ENCODE measurements around the gene TMEM92.
"Not testable (repeated sequence)": the region's sequence is repeated elsewhere in the genome, so short reads cannot be mapped to it uniquely, and the experiment has no call there.

The TMEM92 gene

GRCh38 chr17:50316016-50316587 is 41.8 kb downstream of the TMEM92 start:
- no peak for DNase-seq (ENCODE audit: low read depth)
- H3K4me3 ChIP-seq (ENCODE audit: low read depth, low read length): no peak overlapping the region
- TF ChIP-seq CTCF (IDR thresholded peaks at IDR 0.05; ENCODE audit: control insufficient read depth, extremely low read depth, insufficient read depth): no peak

GRCh38 chr17:50316660-50317059 is 42.4 kb downstream of the TMEM92 start:
- not testable (repeated sequence) for H3K4me3 ChIP-seq (ENCODE audit: low read depth, low read length); DNase-seq (ENCODE audit: low read depth)

GRCh38 chr17:50317121-50317520 is 42.9 kb downstream of the TMEM92 start:
- no peak for DNase-seq (ENCODE audit: low read depth)
- TF ChIP-seq CTCF (IDR thresholded peaks at IDR 0.05; ENCODE audit: control insufficient read depth, extremely low read depth, insufficient read depth): no peak
- H3K4me3 ChIP-seq (ENCODE audit: low read depth, low read length): no peak overlapping the region

- no peak for DNase-seq (ENCODE audit: low read depth)
- no peak overlapping the region for H3K4me3 ChIP-seq (ENCODE audit: low read depth, low read length)
These were observed 44.4 kb downstream of the TMEM92 start for GRCh38 chr17:50318501-50319285.

GRCh38 chr17:50319306-50320004 is 45.2 kb downstream of the TMEM92 start:
- H3K4me3 ChIP-seq (ENCODE audit: low read depth, low read length): no peak overlapping the region
- DNase-seq (ENCODE audit: low read depth): no peak
- TF ChIP-seq CTCF (IDR thresholded peaks at IDR 0.05; ENCODE audit: control insufficient read depth, extremely low read depth, insufficient read depth): no peak

More at GRCh38 chr17:50318501-50319285, 44.4 kb downstream of the TMEM92 start:
- no peak for TF ChIP-seq CTCF (IDR thresholded peaks at IDR 0.05; ENCODE audit: control insufficient read depth, extremely low read depth, insufficient read depth)

- H3K4me3 ChIP-seq (ENCODE audit: low read depth, low read length): no peak overlapping the region
- no peak for TF ChIP-seq CTCF (IDR thresholded peaks at IDR 0.05; ENCODE audit: control insufficient read depth, extremely low read depth, insufficient read depth)
- DNase-seq (ENCODE audit: low read depth): no peak
These were observed 48.0 kb downstream of the TMEM92 start for GRCh38 chr17:50322271-50322670.

- no peak overlapping the region for H3K4me3 ChIP-seq (ENCODE audit: low read depth, low read length)
- TF ChIP-seq CTCF (IDR thresholded peaks at IDR 0.05; ENCODE audit: control insufficient read depth, extremely low read depth, insufficient read depth): no peak
- DNase-seq (ENCODE audit: low read depth): no peak
These were observed 48.8 kb downstream of the TMEM92 start for GRCh38 chr17:50323060-50323459.
